B cell (primary cell): ENCODE data around the gene PDGFC. TPM values are rescaled to one million over a fixed set of nuclear protein-coding genes. Genes with fewer than 3 reads are reported as not detected.

ENCODE experiments used
- ATAC-seq: fragments of 200-7000 bp; cut with Tn5 transposase; one replicate; pipeline ENCODE4 v1.10.0; 2021; ENCODE audit warnings: low read depth, mild to moderate bottlenecking, moderate number of reproducible peaks, moderate library complexity
- CTCF ChIA-PET: fragments of 350-600 bp; sonication (Branson Sonifier 250); formaldehyde crosslinking; loops from one replicate; lab custom pipeline; 2021; ENCODE audit warnings: antibody characterized with exemption, inconsistent platforms; lab: Charles Lee
- POLR2A ChIA-PET: fragments of 350-600 bp; sonication (Branson Sonifier 250); formaldehyde crosslinking; loops from one replicate; lab custom pipeline; 2021; ENCODE audit warnings: antibody characterized with exemption; lab: Charles Lee
- DNase-seq: peaks from one replicate; pipeline ENCODE4 v3.0.0; 2013
- H2AFZ ChIP-seq: 2 replicates; pipeline ENCODE4 v1.6.1; 2012; ENCODE audit warnings: mild to moderate bottlenecking, low read depth, low read length; ENCODE audit not compliant: insufficient read depth, poor library complexity, severe bottlenecking
- H3K27ac ChIP-seq, 2 donors: 1 replicate in 1 of 2; 2 replicates in 1 of 2; pipeline ENCODE4 v1.5.1; 2012 to 2013; ENCODE audit warnings: low read length in 2 of 2, mild to moderate bottlenecking in 2 of 2, moderate library complexity in 1 of 2
- H3K27me3 ChIP-seq, 4 experiments: fragments of 200-600 bp in 1 of 4; sonication (generic) in 1 of 4; replicated peaks in 1 of 4; 1 replicate in 2 of 4; 2 replicates in 2 of 4; pipeline versions ENCODE4 v1.6.1 to v1.7.0; 2013 to 2016; ENCODE audit warnings: low read length in 3 of 4, mild to moderate bottlenecking in 2 of 4, mixed read lengths in 1 of 4, moderate library complexity in 1 of 4; ENCODE audit not compliant: insufficient read depth in 4 of 4, control insufficient read depth in 3 of 4; ENCODE audit errors: control extremely low read depth in 1 of 4
- H3K36me3 ChIP-seq, 2 experiments: replicated peaks in 1 of 2; 1 replicate in 1 of 2; 2 replicates in 1 of 2; pipeline versions ENCODE4 v1.6.1 to v1.7.1; 2013; ENCODE audit warnings: low read length in 1 of 2; ENCODE audit not compliant: insufficient read depth in 2 of 2, control insufficient read depth in 1 of 2; ENCODE audit errors: control extremely low read depth in 1 of 2, extremely low read depth in 1 of 2
- H3K4me1 ChIP-seq, 2 donors: fragments of 200-600 bp in 1 of 2; sonication (generic) in 1 of 2; 1 replicate in 1 of 2; 2 replicates in 1 of 2; pipeline versions ENCODE4 v1.5.1 to v1.6.1; 2013 to 2017; ENCODE audit warnings: low read length in 2 of 2; ENCODE audit not compliant: control insufficient read depth in 2 of 2, insufficient read depth in 2 of 2
- H3K4me2 ChIP-seq: replicated peaks from 2 replicates; pipeline ENCODE3; 2012; ENCODE audit warnings: mild to moderate bottlenecking, low read depth, low read length; ENCODE audit not compliant: poor library complexity, severe bottlenecking
- H3K4me3 ChIP-seq, 5 experiments: fragments of 200-600 bp in 1 of 5; sonication (generic) in 1 of 5; 1 replicate in 3 of 5; 2 replicates in 2 of 5; pipeline versions ENCODE4 v1.5.1 to v1.7.0; 2011 to 2016; ENCODE audit warnings: low read length in 4 of 5, mild to moderate bottlenecking in 4 of 5, low read depth in 2 of 5, control low read depth in 1 of 5, moderate library complexity in 1 of 5; ENCODE audit not compliant: insufficient read depth in 1 of 5; ENCODE audit errors: control extremely low read depth in 1 of 5, extremely low read depth in 1 of 5
- H3K79me2 ChIP-seq: fragments of 200-600 bp; sonication (generic); one replicate; pipeline ENCODE4 v1.6.0; 2016; ENCODE audit warnings: low read length; ENCODE audit not compliant: control insufficient read depth, insufficient read depth
- H3K9ac ChIP-seq: fragments of 200-600 bp; sonication (generic); 2 replicates; pipeline ENCODE4 v1.6.1; 2017; ENCODE audit warnings: mild to moderate bottlenecking, low read length, moderate library complexity
- H3K9me3 ChIP-seq, 3 donors: one replicate each; pipeline versions ENCODE4 v1.6.1 to v1.7.1; 2013; ENCODE audit warnings: low read length in 2 of 3; ENCODE audit not compliant: control insufficient read depth in 2 of 3, insufficient read depth in 1 of 3; ENCODE audit errors: control extremely low read depth in 1 of 3
- H4K20me1 ChIP-seq: 2 replicates; pipeline ENCODE4 v1.6.0; 2012; ENCODE audit warnings: mild to moderate bottlenecking, low read length; ENCODE audit not compliant: insufficient read depth, control insufficient read depth, poor library complexity, severe bottlenecking
- H3K27ac Mint-ChIP-seq: one replicate; pipeline ENCODE4 v1.8.0; 2021; ENCODE audit warnings: mixed read lengths
- H3K27me3 Mint-ChIP-seq: one replicate; pipeline ENCODE4 v1.8.0; 2021; ENCODE audit warnings: mixed read lengths
- H3K4me1 Mint-ChIP-seq: one replicate; pipeline ENCODE4 v1.8.0; 2021; ENCODE audit warnings: mixed read lengths
- H3K4me3 Mint-ChIP-seq: one replicate; pipeline ENCODE4 v1.8.0; 2021; ENCODE audit warnings: mixed read lengths
- H3K9me3 Mint-ChIP-seq: one replicate; pipeline ENCODE4 v1.8.0; 2022; ENCODE audit warnings: mixed read lengths; ENCODE audit not compliant: insufficient read depth
- EZH2 ChIP-seq: IDR thresholded peaks from 2 replicates; pipeline ENCODE4 v1.6.1; 2012; ENCODE audit warnings: borderline replicate concordance, low read depth, mild to moderate bottlenecking, moderate library complexity, low read length; ENCODE audit not compliant: insufficient read depth, poor library complexity, severe bottlenecking
- WGBS: methylation state at CpG from one replicate; pipeline ENCODE4 v1.1.5; 2013; ENCODE audit warnings: missing lambda C conversion rate; ENCODE audit not compliant: insufficient coverage; 5-methylcytosine and 5-hydroxymethylcytosine counted together
- intact Hi-C: fragments of 100-400 bp; cut with micrococcal nuclease; formaldehyde crosslinking; loops from one replicate; pipeline ENCODE4 v1.10.0; 2022
- polyA plus RNA-seq: library from polyadenylated mRNA; depleted of rRNA; stranded (reverse); fragments of >200 nt; gene quantifications from 2 replicates; pipeline ENCODE4 v1.2.3, GENCODE V29; 2012
- total RNA-seq, 2 donors: library from RNA; stranded (reverse); fragments of 120-200 nt in 1 of 2; gene quantifications; 1 replicate in 1 of 2; 2 replicates in 1 of 2; pipeline versions ENCODE4 v1.2.3 to v1.2.4, GENCODE V29; 2013 to 2022
- TF ChIP-seq, protein P1 (sequence below): fragments of 200-600 bp; IDR thresholded peaks from one replicate; pipeline ENCODE4 v1.8.0; 2022; ENCODE audit warnings: antibody characterized with exemption, mild to moderate bottlenecking

Gene PDGFC
- total and polyA plus RNA-seq, 2 donors (not counting 1 experiment from before 2014, with no cell fraction given), result 0.10 TPM; not detected in 1

DNA sequence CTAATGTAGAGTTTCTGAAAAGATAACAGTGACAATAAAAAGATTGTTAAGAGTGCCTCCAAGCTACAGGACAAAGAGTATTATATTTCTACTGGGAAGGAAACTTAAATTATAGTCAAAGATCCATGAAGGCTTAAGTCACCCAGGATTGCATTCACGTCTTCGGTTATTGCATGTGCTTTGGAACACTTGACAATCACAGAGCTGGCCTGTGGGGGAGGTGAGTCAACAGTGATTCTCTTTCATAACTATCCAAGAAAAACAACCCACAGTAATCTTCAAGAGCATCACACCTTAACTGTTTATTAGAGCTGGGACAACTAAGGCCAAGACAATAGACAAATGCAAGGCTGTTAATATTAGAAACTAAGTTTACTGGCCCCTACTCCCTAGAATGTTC, 40.3 kb downstream of the PDGFC start:
- Mint-ChIP-seq H3K4me1 (no peaks in the 10 kb centered on the region), H3K27me3 (no peaks in the 10 kb centered on the region), H3K4me3 (no peak overlapping the region), H3K27ac (no peak overlapping the region), H3K9me3 (peaks cover 3% of the 10 kb centered on the region)
- intact Hi-C loops, result no loop called here
- H3K27me3 ChIP-seq, result no peaks in the 10 kb centered on the region
- H3K79me2 ChIP-seq, result no peaks in the 10 kb centered on the region
- H3K27ac ChIP-seq, result no peak overlapping the region
- no peaks in the 10 kb centered on the region for H3K36me3 ChIP-seq
- TF ChIP-seq, protein P1, sequence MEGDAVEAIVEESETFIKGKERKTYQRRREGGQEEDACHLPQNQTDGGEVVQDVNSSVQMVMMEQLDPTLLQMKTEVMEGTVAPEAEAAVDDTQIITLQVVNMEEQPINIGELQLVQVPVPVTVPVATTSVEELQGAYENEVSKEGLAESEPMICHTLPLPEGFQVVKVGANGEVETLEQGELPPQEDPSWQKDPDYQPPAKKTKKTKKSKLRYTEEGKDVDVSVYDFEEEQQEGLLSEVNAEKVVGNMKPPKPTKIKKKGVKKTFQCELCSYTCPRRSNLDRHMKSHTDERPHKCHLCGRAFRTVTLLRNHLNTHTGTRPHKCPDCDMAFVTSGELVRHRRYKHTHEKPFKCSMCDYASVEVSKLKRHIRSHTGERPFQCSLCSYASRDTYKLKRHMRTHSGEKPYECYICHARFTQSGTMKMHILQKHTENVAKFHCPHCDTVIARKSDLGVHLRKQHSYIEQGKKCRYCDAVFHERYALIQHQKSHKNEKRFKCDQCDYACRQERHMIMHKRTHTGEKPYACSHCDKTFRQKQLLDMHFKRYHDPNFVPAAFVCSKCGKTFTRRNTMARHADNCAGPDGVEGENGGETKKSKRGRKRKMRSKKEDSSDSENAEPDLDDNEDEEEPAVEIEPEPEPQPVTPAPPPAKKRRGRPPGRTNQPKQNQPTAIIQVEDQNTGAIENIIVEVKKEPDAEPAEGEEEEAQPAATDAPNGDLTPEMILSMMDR, result no peak
- no peak for TF ChIP-seq EZH2
- ATAC-seq, result no peak
- H3K4me2 ChIP-seq, result no peak overlapping the region
- POLR2A ChIA-PET, result no interaction called here
- DNase-seq, result no peak
- CTCF ChIA-PET, result no interaction called here
- H3K4me3 ChIP-seq, result no peak overlapping the region
- no CpG with 5 or more reads among the region's 2 CpGs for WGBS
- no peak overlapping the region for H2AFZ ChIP-seq
- no peak overlapping the region for H3K9ac ChIP-seq
- no peaks in the 10 kb centered on the region for H3K4me1 ChIP-seq
- H4K20me1 ChIP-seq, result no peaks in the 10 kb centered on the region
- H3K9me3 ChIP-seq, result peaks cover 0 to 4% (median 0%) of the 10 kb centered on the region in 3 donors

DNA sequence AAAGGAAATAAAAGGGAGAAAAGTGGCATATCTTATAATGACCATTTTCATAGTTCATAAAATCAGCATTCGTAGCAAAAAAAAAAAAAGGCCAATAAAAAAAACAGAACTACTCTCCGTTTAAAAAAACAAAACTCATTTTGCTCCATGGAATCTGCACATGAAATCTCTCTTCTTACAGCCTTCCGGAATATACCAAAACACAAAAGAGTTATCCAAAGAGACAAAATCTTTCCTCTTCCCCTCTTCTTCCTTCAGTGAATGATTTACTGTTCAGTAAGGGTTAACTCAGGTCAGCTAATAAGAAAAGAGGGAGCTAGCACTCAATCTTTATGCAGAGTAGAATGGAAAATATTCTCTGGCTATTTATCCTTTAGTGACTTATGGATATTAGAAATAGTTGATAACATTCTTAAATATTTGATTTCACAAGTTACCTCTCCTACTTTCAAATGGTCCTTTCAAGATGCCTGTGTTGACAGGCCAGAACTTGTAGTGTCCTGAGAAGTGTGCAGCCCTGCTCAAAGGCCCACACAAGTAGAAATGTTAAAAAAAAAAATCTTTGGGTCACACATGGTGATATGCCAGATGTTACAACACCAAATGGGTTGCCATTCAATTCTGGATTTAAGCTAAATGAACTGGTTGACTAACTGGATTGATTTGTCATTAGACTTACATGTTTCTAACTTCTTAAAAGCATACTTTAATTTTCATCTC, 42.1 kb downstream of the PDGFC start:
- H2AFZ ChIP-seq, result no peak overlapping the region
- no peak overlapping the region for H3K4me2 ChIP-seq
- H3K4me3 ChIP-seq, result no peak overlapping the region
- no peaks in the 10 kb centered on the region for H3K79me2 ChIP-seq
- H3K4me1 ChIP-seq, result no peaks in the 10 kb centered on the region
- H3K27me3 Mint-ChIP-seq, result no peaks in the 10 kb centered on the region
- H3K27ac Mint-ChIP-seq, result no peak overlapping the region
- H3K4me3 Mint-ChIP-seq, result no peak overlapping the region
- ChIA-PET CTCF (no interaction called here), POLR2A (no interaction called here)
- no peak for TF ChIP-seq EZH2
- TF ChIP-seq, protein P1, result no peak
- H3K4me1 Mint-ChIP-seq, result no peaks in the 10 kb centered on the region
- H3K27me3 ChIP-seq, result no peaks in the 10 kb centered on the region
- H3K27ac ChIP-seq, result no peak overlapping the region
- H3K9me3 Mint-ChIP-seq, result peaks cover 3% of the 10 kb centered on the region
- peaks cover 0 to 6% (median 0%) of the 10 kb centered on the region in 3 donors for H3K9me3 ChIP-seq
- no peak for ATAC-seq
- no peaks in the 10 kb centered on the region for H4K20me1 ChIP-seq
- H3K36me3 ChIP-seq, result no peaks in the 10 kb centered on the region
- WGBS, result 20% methylated on average over 1 of the region's 3 CpGs
- no peak overlapping the region for H3K9ac ChIP-seq
- no peak for DNase-seq
- intact Hi-C loops, result no loop called here
